Thymus (tissue), 11 donors: Measurements from ENCODE around the gene ISOC2. TPM values are rescaled to one million over a fixed set of nuclear protein-coding genes. Genes with fewer than 3 reads are reported as not detected.
A peak's percentile ranks its signal among the peaks of the same experiment; 100 is the strongest.

Experiments used
- DNase-seq, 9 donors: peaks; one replicate each; pipeline ENCODE4 v3.0.0-alpha.2; 2013; ENCODE audit warnings: low spot score in 9 of 9, low read depth in 6 of 9, missing footprints in 1 of 9
- H3K27ac ChIP-seq, 2 donors: one replicate each; pipeline ENCODE4 v1.5.1; 2013; ENCODE audit warnings: control low read depth in 1 of 2, low read depth in 1 of 2, low read length in 1 of 2, mild to moderate bottlenecking in 1 of 2, moderate library complexity in 1 of 2
- H3K27me3 ChIP-seq, 2 donors: one replicate each; pipeline ENCODE4 v1.5.1; 2013; ENCODE audit warnings: low read length in 1 of 2; ENCODE audit not compliant: control insufficient read depth in 2 of 2, insufficient read depth in 1 of 2
- H3K36me3 ChIP-seq, 2 donors: one replicate each; pipeline ENCODE4 v1.5.1; 2013; ENCODE audit warnings: low read length in 1 of 2, mild to moderate bottlenecking in 1 of 2, moderate library complexity in 1 of 2; ENCODE audit not compliant: control insufficient read depth in 2 of 2, insufficient read depth in 2 of 2
- H3K4me1 ChIP-seq, 2 donors: one replicate each; pipeline ENCODE4 v1.5.1; 2013; ENCODE audit warnings: low read length in 2 of 2; ENCODE audit not compliant: control insufficient read depth in 2 of 2, insufficient read depth in 2 of 2
- H3K4me3 ChIP-seq, 2 donors: one replicate each; pipeline ENCODE4 v1.5.1; 2013; ENCODE audit warnings: low read length in 2 of 2, control low read depth in 1 of 2, mild to moderate bottlenecking in 1 of 2
- H3K9me3 ChIP-seq, 2 donors: one replicate each; pipeline ENCODE4 v1.5.1; 2013; ENCODE audit warnings: low read length in 1 of 2, mild to moderate bottlenecking in 1 of 2; ENCODE audit not compliant: control insufficient read depth in 2 of 2, insufficient read depth in 1 of 2
- WGBS: extraction: QIAGEN DNeasy Blood & Tissue Kit; methylation state at CpG from one replicate; pipeline ENCODE4 v1.1.7; 2013; 5-methylcytosine and 5-hydroxymethylcytosine counted together
- polyA plus RNA-seq: library from polyadenylated mRNA; stranded (reverse); fragments of 200-250 nt; gene quantifications from one replicate; pipeline ENCODE4 v1.2.3, GENCODE V29; 2013
- total RNA-seq: library from RNA; stranded (reverse); fragments of 120-200 nt; gene quantifications from one replicate; pipeline ENCODE4 v1.2.4, GENCODE V29; 2013
- donor health status: healthy.

The ISOC2 gene
- total and polyA plus RNA-seq, 2 donors, result 24.8 to 26.4 TPM

DNA sequence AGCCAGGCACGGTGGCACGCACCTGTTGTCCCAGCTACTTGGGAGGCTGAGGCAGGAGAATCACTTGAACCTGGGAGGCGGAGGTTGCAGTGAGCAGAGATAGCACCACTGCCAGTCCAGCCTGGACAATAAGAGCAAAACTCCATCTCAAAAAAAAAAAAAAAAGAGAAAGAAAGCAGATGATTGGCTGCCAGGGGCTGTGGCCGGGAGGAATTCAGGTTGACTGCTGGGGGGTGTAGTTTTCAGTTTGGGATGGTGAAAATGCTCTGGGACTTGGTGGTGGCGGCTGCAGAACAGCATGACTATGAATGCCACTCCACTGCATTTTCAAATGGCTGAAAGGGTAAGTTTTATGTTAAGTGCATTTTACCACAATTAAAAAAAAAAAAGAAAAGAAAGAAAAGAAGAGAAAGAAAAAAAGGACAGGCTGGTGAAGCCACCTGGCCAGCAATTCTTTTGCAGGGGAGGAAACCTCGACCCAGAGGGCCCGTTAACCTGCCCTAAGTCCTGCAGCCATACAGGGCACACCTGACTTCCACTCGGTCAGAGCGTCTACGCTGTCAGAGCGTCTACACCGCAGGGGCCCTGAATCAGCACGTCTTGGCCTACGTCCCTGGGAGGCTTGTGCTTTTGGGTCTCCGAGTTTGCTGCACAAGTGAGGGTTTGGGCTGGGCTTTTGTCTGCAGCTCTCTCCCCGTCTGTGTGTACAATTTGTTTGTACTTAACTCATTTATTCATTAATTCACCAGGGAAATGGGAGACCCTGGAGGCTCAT is 3.6 kb downstream of the ISOC2 start:
- Histone ChIP-seq H3K9me3 (peaks cover 1 to 8% of the 10 kb centered on the region in 2 donors), H3K4me1 (peaks cover 11 to 15% of the 10 kb centered on the region in 2 donors), H3K27me3 (peaks cover 0 to 18% of the 10 kb centered on the region in 2 donors), H3K27ac (no peak overlapping the region), H3K36me3 (peaks cover 0 to 4% of the 10 kb centered on the region in 2 donors), H3K4me3 (no peak overlapping the region)
- WGBS, result 85% methylated on average over 16 of the region's 16 CpGs
- no peak for DNase-seq

DNA sequence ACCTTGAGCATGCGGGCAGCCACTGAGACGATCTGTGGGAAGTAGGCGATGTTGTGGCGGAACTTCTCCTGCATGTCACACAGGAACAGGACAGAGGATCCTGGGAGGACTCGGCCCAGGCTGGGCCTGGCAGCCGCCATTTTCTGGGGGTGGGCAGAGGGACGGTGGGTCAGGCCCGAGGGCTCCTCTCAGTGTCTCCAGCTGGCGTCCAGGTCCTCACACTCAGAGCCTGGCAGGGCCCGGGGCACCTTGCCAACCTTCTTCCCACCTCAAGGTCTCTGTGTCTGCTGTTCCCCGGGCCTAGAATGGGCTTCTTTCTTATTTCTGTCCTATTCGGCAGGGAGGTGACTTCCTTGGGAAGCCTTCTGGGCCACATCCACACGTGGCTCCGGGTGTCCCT is 5.1 kb downstream of the ISOC2 start:
- Histone ChIP-seq H3K27ac (no peak overlapping the region), H3K27me3 (peaks cover 12 to 27% of the 10 kb centered on the region in 2 donors), H3K4me3 (no peak overlapping the region), H3K36me3 (peaks cover 0 to 4% of the 10 kb centered on the region in 2 donors), H3K4me1 (peaks cover 20 to 21% of the 10 kb centered on the region in 2 donors), H3K9me3 (peaks cover 1 to 3% of the 10 kb centered on the region in 2 donors)
- no peak for DNase-seq
- WGBS, result 96% methylated on average over 14 of the region's 14 CpGs

DNA sequence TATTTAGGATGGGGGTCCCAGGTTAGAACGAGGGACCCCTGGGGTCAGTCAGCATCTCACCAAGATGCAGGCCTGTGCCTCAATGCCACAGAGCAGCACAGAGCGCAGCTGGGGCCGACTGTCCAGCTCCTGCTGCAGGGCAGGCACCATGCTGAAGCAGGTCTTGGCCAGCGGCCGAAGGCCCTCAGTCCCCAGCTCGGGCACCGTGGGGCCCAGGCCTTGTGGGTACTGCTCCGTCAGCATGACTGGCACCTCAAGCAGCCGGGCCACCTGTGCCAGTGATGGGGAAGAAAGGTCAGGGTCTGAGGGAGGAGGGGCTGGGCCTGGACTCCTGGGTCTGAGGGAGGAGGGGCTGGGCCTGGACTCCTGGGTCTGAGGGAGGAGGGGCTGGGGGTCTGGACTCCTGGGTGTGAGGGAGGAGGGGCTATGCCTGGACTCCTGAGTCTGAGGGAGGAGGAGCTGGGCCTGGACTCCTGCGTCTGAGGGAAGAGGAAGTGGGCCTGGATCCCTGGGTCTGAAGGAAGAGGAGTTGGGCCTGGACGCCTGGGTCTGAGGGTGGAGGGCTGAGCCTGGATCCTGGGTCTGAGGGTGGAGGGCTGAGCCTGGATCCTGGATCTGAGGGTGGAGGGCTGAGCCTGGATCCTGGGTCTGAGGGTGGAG is 5.7 kb downstream of the ISOC2 start:
- DNase-seq, result no peak
- Histone ChIP-seq H3K4me1 (peaks cover 14 to 15% of the 10 kb centered on the region in 2 donors), H3K9me3 (peaks cover 0 to 1% of the 10 kb centered on the region in 2 donors), H3K27me3 (peaks cover 17 to 34% of the 10 kb centered on the region in 2 donors), H3K4me3 (no peak overlapping the region), H3K36me3 (peaks cover 0 to 4% of the 10 kb centered on the region in 2 donors), H3K27ac (no peak overlapping the region)
- whole genome bisulfite sequencing, result 97% methylated on average over 11 of the region's 11 CpGs

DNA sequence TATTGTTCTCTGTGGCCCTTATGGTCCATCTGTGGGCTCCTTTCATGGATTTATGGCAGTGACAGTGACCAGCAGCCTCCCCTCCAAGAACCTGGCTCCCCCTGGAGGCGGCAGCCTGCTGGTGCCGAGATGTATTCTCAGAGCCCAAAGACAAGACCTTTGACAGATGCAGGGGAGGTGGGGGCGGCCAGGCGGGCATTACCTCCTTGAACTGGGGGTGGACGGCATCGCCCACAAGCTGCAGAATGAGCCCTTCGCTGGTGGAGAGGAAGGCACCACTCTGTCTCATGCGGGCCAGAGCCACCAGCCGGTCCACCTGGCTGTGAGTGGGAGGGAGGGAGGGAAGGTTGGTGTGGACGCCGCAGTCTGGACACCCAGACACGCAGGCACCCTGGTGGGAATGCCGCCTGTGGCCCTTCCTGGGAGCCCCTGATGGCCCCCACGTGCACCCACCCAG is 6.6 kb downstream of the ISOC2 start:
- Histone ChIP-seq H3K4me3 (no peak overlapping the region), H3K36me3 (peaks cover 0 to 4% of the 10 kb centered on the region in 2 donors), H3K27ac (no peak overlapping the region), H3K27me3 (peaks cover 18 to 41% of the 10 kb centered on the region in 2 donors), H3K9me3 (no peaks in the 10 kb centered on the region), H3K4me1 (peaks cover 13 to 15% of the 10 kb centered on the region in 2 donors)
- peak in 2 of 9 donors; percentile 58 to 62 for DNase-seq
- 84% methylated on average over 14 of the region's 14 CpGs for WGBS

DNA sequence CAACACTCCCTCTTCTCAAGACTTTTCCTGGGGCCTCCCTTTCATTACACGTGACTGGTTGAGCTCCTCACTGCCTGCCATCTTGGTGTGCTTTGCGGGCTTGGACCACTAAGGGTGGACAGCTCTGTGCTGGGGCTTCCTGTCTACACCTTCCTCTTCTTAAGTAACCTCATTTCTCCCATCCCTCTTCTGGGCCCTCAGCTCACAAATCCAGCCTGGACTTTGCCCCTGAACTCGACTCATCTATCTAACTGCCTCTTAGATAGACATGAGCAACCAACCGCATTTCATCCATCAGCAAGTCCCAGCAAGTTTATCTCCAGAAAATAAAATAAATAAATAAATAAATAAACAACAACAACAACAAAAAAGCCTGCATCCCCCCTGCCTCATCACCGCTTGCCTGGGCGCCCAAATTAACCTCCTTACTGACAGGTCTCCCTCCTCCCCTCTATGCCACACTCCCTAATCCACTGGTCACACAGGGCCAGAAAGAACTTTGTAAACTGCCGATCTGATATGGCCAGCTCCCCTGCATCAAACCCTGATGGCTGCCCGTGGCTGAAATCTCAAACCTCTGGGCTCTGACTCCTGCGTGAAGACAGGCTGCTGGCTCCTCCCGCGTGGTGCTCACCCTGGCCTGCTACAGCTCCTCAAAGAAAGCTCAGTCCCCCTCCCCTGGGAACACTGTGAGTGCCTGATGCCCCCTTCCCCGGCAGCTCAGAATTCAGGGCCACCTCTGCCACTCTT is 7.8 kb downstream of the ISOC2 start:
- no peak for DNase-seq
- WGBS, result 98% methylated on average over 12 of the region's 12 CpGs
- H3K36me3 ChIP-seq, result peaks cover 0 to 4% of the 10 kb centered on the region in 2 donors
- no peaks in the 10 kb centered on the region for H3K9me3 ChIP-seq
- no peak overlapping the region for H3K27ac ChIP-seq
- H3K27me3 ChIP-seq, result peaks cover 26 to 52% of the 10 kb centered on the region in 2 donors
- peaks cover 13 to 15% of the 10 kb centered on the region in 2 donors for H3K4me1 ChIP-seq
- no peak overlapping the region for H3K4me3 ChIP-seq

DNA sequence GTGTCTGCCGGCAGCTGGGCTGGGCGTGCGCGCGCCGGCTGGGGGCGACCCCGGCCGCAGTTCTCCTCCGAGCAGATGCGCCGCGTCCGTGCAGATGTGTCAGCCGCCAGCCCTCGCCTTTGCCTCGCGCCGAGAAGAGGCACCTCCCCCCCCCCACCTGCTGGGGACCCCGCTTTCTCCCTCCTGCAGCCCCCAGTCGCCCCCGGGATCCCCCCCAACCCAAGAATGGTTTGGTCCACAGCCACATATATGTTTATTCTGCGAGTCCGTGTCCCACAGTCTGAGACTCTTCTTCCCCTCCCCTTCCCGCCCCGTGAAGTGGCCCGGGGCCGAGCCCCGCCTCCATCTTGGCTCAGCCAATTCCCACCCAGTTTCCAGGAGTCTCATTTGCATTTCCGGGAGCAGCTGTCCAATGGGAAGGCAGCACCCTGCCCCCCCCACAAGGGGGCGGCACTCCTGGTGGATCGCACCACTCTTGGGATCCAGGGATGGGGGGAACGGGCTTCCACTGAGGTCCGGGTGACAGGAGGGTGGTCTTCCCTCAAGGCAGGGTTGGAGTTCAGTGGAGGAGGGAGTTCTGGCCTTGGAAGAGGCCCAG is 8.6 kb downstream of the ISOC2 start:
- peak in 8 of 9 donors; percentile 57 to 88 (median 76) for DNase-seq
- peaks cover 13 to 15% of the 10 kb centered on the region in 2 donors for H3K4me1 ChIP-seq
- H3K36me3 ChIP-seq, result peaks cover 0 to 4% of the 10 kb centered on the region in 2 donors
- H3K4me3 ChIP-seq, result peak overlapping the region in 1 of 2 donors; percentile 49
- no peak overlapping the region for H3K27ac ChIP-seq
- no peaks in the 10 kb centered on the region for H3K9me3 ChIP-seq
- H3K27me3 ChIP-seq, result peaks cover 26 to 56% of the 10 kb centered on the region in 2 donors
- 26% methylated on average over 34 of the region's 34 CpGs for WGBS

DNA sequence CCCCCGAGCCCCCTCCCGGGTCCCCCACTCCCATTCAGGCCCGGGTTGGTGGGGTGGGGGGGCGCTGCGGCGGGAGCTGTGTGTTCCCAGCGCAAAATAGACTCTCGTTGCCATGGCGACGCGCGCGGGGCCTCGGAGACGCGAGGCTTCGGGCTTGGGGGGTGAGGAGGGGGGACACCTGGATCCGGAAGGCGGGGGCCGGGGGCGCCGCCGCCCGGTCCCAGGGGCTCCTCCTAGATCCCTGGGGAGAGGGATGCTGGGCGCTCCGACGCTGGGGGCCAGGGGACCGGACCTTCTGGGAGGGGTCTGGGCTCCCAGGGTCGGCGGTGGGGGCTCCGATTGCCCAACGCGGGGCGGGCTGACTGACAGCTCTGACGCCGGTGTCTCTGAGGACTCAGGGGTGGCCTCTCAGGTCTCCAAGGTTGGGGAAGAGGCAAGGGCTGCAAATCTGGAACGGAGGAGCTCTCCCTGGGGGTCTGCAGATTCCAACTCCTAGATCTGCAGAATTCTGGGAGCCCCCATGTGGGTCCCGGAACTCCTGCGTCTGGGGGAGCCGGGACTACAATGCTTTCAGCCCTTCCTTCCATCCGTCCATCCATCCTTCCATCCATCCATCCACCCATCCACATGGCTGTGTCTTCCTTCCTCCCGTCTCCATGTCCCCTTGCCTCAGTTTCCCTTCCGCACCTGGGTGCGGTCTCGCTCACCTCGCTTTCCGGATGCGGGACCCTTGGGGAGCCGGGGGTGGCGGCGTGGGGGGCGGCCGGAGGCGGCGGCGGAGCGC is 9.3 kb downstream of the ISOC2 start:
- peak in 4 of 9 donors; percentile 41 to 72 (median 52) for DNase-seq
- WGBS, result 5% methylated on average over 57 of the region's 57 CpGs
- Histone ChIP-seq H3K4me3 (peak overlapping the region; percentile 18 to 49), H3K9me3 (no peaks in the 10 kb centered on the region), H3K4me1 (peaks cover 13 to 15% of the 10 kb centered on the region in 2 donors), H3K27ac (no peak overlapping the region), H3K36me3 (peaks cover 0 to 4% of the 10 kb centered on the region in 2 donors), H3K27me3 (peaks cover 28 to 63% of the 10 kb centered on the region in 2 donors)
